Ishikawa (cell line): Measurements from ENCODE around the gene SPIN2A.

Source experiments
- CEBPB ChIP-seq: IDR thresholded peaks from 2 replicates; pipeline ENCODE4 v1.6.1; 2012
- CREB1 ChIP-seq: IDR thresholded peaks from 2 replicates; pipeline ENCODE4 v1.6.1; 2012; ENCODE audit warnings: low read depth
- EGR1 ChIP-seq: IDR thresholded peaks from 2 replicates; pipeline ENCODE4 v1.6.1; 2012
- EP300 ChIP-seq: IDR thresholded peaks from 2 replicates; pipeline ENCODE4 v1.6.1; 2012; ENCODE audit warnings: borderline replicate concordance
- FOXM1 ChIP-seq: IDR thresholded peaks from 2 replicates; pipeline ENCODE4 v1.6.1; 2012; ENCODE audit warnings: low read depth, borderline replicate concordance
- NFIC ChIP-seq: IDR thresholded peaks from 2 replicates; pipeline ENCODE4 v1.6.1; 2012
- RAD21 ChIP-seq: IDR thresholded peaks from 2 replicates; pipeline ENCODE4 v1.6.1; 2012; ENCODE audit warnings: low read depth
- TAF1 ChIP-seq: IDR thresholded peaks from 2 replicates; pipeline ENCODE4 v1.6.1; 2012; ENCODE audit warnings: low read depth, mild to moderate bottlenecking
- TCF12 ChIP-seq: IDR thresholded peaks from 2 replicates; pipeline ENCODE4 v1.6.1; 2012; ENCODE audit warnings: low read depth
- TEAD4 ChIP-seq: IDR thresholded peaks from 2 replicates; pipeline ENCODE4 v1.6.1; 2012
- YY1 ChIP-seq: IDR thresholded peaks from 2 replicates; pipeline ENCODE4 v1.6.1; 2012; ENCODE audit warnings: low read depth
- ZBTB7A ChIP-seq: IDR thresholded peaks from 2 replicates; pipeline ENCODE4 v1.6.1; 2012; ENCODE audit warnings: low read depth
- TF ChIP-seq, protein P1 (sequence below): IDR thresholded peaks from 2 replicates; pipeline ENCODE4 v1.6.1; 2012
- TF ChIP-seq, protein P2 (sequence below): IDR thresholded peaks from 2 replicates; pipeline ENCODE4 v1.6.1; 2012; ENCODE audit warnings: low read depth, mild to moderate bottlenecking
- TF ChIP-seq, protein P3 (sequence below): IDR thresholded peaks from 2 replicates; pipeline ENCODE4 v1.6.1; 2012

Gene SPIN2A

DNA sequence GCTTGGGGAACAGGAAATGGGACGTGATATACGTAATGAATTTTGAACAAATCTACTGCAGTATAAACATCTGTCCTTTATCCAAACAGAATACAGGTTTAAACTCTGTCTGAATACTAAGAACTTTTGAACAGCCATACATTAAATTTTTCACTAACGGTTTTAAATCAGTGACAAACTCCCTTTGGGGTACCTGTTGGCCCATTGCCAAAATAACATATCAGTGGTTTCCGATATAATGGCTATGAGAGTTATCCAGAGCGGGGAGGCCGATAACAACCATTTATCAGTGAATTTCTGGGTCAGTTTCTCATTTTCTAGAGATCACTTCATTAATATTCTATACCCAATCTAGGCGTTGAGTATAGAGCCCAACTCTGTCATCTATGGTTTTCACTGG lies 5.2 kb downstream of the SPIN2A start:
- TF ChIP-seq NFIC (no peak), ZBTB7A (no peak), CEBPB (no peak), RAD21 (no peak), FOXM1 (no peak), EP300 (no peak), TEAD4 (no peak), TAF1 (no peak), EGR1 (no peak)
- TF ChIP-seq, protein P1, sequence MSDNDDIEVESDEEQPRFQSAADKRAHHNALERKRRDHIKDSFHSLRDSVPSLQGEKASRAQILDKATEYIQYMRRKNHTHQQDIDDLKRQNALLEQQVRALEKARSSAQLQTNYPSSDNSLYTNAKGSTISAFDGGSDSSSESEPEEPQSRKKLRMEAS, result no peak
- TF ChIP-seq, protein P2, sequence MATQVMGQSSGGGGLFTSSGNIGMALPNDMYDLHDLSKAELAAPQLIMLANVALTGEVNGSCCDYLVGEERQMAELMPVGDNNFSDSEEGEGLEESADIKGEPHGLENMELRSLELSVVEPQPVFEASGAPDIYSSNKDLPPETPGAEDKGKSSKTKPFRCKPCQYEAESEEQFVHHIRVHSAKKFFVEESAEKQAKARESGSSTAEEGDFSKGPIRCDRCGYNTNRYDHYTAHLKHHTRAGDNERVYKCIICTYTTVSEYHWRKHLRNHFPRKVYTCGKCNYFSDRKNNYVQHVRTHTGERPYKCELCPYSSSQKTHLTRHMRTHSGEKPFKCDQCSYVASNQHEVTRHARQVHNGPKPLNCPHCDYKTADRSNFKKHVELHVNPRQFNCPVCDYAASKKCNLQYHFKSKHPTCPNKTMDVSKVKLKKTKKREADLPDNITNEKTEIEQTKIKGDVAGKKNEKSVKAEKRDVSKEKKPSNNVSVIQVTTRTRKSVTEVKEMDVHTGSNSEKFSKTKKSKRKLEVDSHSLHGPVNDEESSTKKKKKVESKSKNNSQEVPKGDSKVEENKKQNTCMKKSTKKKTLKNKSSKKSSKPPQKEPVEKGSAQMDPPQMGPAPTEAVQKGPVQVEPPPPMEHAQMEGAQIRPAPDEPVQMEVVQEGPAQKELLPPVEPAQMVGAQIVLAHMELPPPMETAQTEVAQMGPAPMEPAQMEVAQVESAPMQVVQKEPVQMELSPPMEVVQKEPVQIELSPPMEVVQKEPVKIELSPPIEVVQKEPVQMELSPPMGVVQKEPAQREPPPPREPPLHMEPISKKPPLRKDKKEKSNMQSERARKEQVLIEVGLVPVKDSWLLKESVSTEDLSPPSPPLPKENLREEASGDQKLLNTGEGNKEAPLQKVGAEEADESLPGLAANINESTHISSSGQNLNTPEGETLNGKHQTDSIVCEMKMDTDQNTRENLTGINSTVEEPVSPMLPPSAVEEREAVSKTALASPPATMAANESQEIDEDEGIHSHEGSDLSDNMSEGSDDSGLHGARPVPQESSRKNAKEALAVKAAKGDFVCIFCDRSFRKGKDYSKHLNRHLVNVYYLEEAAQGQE, result no peak

DNA sequence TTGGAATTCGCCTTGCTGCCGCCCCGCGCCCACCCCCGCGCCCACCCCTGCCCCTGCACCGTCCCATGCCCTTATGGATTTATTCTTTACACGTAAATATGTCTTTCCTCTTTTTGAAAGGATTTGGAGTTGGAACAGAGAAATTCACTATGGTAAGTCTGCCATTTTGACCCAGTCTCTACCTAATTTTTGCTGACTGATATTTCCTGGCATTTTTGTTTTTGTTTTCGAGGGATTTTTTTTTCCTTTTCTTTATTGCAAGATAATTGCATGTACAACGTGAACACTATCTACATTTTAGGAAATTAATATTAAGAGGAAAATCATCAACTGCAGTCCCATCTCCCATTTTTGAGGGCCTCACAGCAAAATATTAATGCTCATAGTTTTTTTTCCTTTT lies 15.4 kb downstream of the SPIN2A start:
- TF ChIP-seq RAD21 (no peak), EP300 (no peak), TAF1 (no peak), CREB1 (no peak), ZBTB7A (no peak), TCF12 (no peak)
- TF ChIP-seq, protein P1, result no peak

DNA sequence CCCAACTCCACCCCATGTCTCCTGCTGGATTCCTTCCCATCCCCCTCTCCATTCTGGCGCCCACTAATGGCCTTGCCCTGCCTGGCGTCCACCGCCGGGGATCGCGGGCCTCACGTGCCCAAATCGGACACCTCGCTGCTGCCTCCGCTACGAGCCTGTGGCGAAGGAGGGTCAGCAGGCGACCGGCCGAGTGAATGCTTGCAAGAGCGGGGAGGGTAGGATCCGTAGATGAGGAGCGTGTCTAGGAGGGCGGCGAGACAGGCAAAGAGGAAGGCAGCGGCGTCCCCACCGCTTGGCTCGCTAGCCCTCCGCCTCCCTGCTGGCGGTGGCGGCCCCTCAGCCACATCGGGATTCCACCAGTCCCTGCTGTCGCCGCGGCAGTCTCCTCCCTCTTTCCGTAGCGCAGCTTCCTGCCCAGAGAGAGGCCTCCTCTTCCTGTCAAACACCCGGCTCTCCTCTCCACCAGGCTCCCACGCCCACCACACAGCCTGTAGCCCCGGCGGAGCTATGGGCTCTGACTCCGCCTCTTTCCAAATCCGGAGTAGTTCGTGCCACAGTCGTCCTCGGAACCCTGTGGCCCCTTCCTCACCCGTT lies 15.9 kb downstream of the SPIN2A start, which contains the start of gene SPIN2B:
Gene SPIN2B (minus strand): TSS at position 387 of the 594 bp plus-strand sequence.
- TF ChIP-seq, protein P3, sequence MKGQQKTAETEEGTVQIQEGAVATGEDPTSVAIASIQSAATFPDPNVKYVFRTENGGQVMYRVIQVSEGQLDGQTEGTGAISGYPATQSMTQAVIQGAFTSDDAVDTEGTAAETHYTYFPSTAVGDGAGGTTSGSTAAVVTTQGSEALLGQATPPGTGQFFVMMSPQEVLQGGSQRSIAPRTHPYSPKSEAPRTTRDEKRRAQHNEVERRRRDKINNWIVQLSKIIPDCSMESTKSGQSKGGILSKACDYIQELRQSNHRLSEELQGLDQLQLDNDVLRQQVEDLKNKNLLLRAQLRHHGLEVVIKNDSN, result peak; percentile 41; the same call in 1 of the 2 replicates
- no peak for TF ChIP-seq EP300
- TF ChIP-seq ZBTB7A, result no peak
- peak; percentile 51 for TF ChIP-seq TAF1
- TF ChIP-seq EGR1, result peak; percentile 37; the same call in 1 of the 2 replicates
- TF ChIP-seq, protein P1, result 0 out of 2 replicates have a peak, but pooled peaks have one; percentile 13
- TF ChIP-seq, protein P2, result no peak
- TF ChIP-seq YY1, result no peak; the same call in 1 of the 2 replicates

DNA sequence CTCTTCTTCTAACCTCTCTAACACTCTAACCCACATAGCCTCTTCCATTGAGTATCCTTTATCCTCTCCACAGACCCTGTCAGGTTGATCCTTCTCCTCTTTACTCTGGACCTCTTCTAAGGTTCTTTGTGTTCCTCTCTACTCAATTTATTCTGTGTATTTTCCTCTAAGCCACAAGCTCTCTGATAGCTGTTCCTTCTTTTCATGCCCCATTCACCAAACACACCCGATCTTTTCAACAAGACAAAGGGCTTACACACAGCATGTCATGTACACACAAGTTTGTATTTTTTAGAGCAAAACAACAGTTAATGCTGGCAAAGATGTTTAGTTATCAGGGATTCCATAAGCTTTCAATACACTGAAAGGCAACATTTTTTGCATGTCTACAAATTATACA lies 17.8 kb downstream of the SPIN2A start:
- TF ChIP-seq CEBPB, result no peak
- TF ChIP-seq, protein P2, result no peak
- TF ChIP-seq CREB1, result no peak
- TF ChIP-seq ZBTB7A, result no peak

DNA sequence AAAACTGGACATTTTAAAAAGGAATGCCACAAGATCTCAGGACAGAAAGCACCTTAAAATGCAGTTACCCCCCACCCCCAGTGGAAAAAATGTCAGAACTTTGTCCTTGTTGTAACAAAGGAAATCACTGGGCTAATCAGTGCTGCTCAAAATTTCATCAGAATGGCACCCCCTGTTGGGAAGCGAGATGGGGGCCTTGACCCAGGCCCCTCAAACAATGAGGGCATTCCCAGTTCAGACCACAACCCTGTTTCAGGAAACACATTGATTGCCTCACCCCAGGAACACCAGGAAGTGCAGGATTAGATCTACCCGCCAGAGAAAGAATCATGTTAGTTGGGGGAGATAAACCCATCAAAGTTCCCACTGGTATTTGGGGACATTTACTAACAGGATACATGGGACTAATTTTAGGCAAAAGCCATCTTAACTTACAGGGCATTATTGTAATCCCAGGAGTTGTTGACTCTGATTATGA lies 32.2 kb downstream of the SPIN2A start:
- TF ChIP-seq RAD21 (no peak), EGR1 (no peak), FOXM1 (no peak), TAF1 (no peak), ZBTB7A (no peak), TEAD4 (no peak), YY1 (no peak), CREB1 (no peak), TCF12 (no peak), NFIC (no peak), EP300 (no peak), CEBPB (no peak)
- TF ChIP-seq, protein P3, result no peak
- TF ChIP-seq, protein P2, result no peak
- TF ChIP-seq, protein P1, result no peak
